ENCODE results near the gene EXOC7. TPM values are rescaled to one million over a fixed set of nuclear protein-coding genes. Genes with fewer than 3 reads are reported as not detected.
"Not testable (repeated sequence)": the region's sequence is repeated elsewhere in the genome, so short reads cannot be mapped to it uniquely, and the experiment has no call there.

Gene EXOC7
- polyA plus RNA-seq, 3 donors, result 138 to 168 (median 146) TPM

DNA sequence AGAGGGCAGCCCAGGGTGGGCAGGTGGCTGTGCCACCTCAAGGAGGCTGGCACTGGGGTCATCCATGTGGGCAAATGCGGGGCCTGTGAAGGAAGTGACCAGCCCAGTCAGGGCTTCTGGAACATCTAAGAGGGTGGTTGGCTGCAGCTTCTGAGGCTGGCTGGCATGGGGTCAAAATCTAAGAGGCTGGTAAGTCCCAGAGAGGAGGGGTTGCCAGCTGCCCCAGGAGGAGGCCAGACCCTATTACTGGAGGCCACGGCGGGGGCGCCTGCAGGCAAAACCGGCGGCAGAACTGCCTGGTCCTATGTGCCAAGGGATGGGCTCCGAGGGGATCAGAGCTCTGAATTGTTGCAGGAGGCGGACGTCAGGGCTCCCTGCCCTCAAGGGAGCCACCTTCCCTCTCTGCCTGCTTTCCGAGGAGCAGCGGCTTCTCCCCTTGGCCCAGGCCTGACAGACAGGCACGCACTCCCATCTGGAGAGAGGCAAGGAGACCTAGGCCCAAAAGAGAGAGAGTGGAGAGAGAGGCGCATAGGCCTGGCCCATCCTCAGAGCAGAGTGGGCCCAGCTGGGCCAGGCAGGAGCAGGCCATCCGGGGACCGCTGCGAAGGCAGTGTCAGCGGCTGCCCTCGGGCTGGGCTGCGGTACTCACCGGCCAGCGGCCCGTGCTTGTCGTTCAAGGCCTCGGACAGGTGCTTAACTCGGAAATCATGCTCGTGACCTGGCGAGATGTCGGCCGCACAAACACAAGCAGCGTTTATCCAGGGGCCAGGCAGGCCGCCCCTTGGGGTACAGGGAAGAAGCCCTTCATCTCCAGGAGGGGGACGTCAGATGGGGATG lies 13.7 kb downstream of the EXOC7 start:
- DNase-seq (ENCODE audit: low read depth in 3 of 3, low spot score in 2 of 3), result no peak

DNA sequence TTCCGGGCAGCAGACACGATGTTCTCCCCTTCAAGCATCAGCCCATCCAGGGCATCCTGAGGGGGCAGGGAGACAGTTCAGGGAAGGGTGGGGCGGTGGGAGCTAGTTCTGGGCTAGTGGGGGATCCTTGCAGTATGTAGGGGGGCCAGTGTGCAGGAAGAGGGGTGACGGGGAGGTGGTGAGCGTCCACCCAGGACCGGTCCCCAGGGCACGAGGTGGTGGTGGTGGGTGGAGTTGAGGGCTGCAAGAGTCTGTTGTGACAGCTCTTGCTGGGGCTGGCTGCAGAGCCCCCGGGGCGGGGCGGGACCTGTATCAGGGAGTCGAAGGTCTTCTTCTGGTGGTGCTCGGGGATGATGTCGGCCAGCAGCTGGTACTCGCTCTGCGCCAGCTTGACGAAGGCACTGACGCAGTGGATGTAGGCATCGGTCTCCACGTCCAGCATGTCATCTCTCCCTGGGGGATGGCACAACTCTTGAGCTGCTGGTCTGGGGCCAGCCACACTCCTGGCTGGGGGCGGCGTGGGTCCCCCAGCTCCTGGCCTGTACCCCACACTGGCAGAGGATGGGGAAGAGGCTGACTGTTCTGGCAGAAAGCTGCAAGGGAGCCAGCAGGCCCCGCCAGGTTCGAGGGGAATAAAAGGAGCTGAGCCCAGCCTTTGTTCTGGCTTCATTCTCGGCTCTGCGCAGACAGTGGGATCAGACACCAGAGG lies 14.6 kb downstream of the EXOC7 start:
- DNase-seq (ENCODE audit: low read depth in 3 of 3, low spot score in 2 of 3), result no peak

DNA sequence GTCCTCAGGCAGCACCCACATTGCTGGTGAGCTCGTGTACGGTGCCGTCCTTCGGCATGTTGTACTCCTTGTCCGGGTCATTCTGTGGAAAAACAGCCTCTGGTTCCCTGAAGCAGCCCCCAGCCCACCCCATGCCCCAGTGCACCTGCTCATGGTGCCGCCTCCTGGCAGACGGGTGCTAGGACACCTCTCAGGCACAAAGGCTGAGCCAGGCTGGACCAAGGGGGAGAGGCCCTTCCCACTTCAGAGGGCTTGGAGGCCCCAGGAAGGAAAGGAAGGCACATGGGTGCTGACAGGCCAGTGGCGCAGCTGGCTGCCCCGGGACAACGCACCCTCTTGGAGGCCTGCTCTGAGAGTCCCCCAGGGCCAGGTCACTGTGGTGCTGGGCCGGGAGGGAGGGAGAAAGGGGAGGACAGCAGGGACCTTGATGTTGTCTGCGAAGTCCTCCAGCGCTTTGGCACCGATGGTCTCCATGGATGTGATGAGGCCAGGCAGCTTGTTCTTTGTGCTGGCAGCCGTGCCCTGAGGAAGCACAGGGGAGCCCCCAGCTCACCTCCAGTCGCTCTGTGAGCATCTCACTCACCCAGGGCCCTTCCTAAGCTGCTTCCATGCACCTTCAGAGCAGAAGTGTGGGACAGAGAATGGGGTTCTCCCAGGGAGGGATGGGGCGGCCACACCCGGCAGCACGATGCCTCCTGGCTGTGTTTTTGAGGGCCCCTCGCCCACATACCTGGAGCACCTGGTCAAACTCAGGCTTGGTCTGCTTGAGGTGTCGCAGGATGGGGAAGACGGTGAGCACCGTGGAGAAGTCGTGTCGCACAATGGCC lies 15.3 kb downstream of the EXOC7 start:
- no peak for DNase-seq (ENCODE audit: low read depth in 3 of 3, low spot score in 2 of 3)

DNA sequence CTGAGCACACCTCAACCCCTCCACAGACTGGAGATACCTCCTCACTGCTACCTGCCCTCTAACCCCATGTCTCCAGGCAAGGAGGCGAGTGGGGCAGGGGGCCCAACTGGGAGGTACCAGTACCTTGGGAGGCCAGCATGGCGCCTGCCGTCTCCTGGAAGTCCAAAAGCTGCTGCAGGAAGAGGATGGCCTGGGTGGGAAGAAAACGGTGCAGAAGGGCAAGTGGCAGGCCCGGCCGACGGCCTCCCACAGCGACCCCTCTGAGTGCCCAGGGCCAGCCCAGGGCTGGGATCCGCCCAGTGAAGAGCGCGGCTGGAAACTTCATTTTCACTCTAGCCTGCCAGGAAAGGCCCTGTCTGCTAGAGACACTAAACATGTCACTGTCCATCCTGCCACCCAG lies 16.1 kb downstream of the EXOC7 start:
- DNase-seq (ENCODE audit: low read depth in 3 of 3, low spot score in 2 of 3), result no peak

DNA sequence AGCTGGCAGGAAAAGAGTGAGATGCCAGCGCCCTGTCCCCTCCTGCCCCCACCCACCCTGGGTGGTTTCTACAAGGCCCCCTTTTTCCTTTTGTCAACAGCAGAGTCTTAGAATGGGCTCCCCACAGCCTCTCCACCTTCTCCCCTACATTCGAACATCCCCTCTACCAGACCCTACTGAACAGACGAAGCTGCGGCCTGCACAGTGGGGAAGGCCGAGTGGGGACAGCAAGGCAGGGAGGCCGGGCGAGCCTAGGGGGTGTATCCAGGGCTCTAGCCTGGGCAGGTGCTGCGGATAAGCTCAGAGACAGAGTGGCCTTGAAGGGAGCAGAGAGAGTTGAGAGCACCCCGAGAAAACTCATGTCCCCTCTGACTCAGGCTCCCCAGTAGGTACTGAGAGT lies 17.2 kb downstream of the EXOC7 start:
- no peak for DNase-seq (ENCODE audit: low read depth in 3 of 3, low spot score in 2 of 3)

DNA sequence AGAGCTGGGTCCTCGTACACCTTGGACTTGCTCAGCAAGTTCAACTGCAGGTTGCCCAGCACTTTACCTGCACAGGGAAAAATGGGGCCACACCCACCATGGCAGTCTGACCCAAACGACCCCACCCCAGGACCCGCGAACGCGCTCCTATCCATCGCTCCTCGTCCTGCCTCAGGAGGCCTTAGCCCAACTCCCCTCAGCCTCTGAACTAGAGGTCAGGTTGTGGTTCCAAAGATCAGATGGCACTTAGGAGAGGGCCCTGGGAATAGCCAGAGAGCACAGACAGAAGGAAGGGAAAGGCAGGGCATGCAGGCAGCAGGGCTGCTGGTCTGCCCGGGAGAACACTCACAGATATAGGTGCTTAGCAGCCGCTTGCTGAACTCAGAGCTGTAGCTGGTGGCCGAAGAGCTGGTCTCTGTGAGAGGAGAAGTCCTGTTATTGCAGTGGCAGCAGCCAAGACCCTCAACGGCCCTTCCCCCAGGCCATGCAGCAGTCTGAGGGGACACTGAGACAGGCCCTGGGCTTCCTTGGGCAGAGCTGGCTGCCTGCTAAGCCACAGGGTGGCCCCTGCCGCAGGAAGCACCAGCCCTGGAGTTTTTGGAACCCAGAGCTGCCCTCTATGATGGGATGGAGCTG lies 17.7 kb downstream of the EXOC7 start:
- DNase-seq (ENCODE audit: low read depth in 3 of 3, low spot score in 2 of 3), result no peak

DNA sequence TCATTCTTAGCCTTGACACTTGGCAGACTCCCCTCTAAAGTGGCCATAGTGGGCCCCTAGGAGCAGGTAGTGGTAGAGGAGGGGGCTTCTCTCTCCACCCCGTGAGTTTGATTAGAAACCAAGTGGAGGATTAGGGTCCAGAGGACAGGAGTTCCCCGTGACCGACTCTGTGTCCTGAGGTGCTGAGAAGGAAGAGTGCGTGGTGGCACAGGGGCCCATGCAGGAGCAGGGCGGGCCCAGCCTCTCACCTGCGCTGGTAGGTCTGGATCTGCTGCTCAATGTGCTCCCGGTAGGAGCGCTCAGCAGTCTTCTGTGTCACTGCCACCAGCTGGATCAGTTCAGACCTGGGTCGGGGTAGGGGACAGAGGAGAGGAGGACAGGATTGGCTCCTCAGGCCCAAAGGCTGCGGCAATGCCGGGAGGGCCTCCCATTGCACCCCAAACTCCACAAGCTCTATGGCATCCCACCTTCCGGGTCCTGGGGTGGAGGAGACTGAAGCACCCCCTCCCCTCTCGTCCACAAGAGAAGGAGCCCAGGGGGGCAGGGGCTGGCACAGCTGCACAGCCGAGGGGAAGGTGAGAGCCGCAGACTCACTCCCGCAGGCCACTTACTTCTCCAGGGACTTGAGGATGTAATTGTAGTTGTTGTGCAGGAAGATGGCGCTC lies 18.4 kb downstream of the EXOC7 start:
- no peak for DNase-seq (ENCODE audit: low read depth in 3 of 3, low spot score in 2 of 3)

DNA sequence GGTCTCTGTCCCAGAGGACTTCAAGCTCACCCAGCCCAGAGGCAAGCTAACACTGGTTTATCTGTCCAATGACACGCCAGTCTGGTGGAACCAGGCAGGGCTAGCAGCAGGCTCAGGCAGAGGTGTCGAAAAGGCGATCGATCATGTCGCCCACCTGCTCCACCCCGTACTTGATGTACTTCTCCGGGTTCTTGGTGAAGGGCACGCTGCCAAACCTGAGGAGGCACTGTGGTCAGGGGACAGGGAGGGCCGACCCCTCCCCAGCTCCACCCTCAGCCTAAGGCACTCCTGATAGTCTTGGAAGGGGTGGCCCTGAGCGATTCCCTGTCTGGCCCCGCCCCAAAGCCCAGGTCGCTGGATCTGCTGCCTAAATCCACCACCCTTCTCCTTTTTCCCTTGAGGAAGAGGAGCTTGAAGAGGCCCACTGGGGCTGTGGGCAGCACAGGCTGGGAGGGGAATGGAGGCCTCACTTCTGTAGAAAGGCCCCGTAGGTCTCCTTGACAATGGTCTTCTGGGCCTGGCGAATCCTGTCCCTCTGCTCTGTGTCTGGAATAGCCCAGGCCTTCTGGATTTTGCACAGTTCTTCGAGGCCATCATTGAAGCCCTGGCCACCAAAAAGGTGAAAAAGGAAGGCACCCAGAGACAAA lies 19.9 kb downstream of the EXOC7 start:
- no peak for DNase-seq (ENCODE audit: low read depth in 3 of 3, low spot score in 2 of 3)

DNA sequence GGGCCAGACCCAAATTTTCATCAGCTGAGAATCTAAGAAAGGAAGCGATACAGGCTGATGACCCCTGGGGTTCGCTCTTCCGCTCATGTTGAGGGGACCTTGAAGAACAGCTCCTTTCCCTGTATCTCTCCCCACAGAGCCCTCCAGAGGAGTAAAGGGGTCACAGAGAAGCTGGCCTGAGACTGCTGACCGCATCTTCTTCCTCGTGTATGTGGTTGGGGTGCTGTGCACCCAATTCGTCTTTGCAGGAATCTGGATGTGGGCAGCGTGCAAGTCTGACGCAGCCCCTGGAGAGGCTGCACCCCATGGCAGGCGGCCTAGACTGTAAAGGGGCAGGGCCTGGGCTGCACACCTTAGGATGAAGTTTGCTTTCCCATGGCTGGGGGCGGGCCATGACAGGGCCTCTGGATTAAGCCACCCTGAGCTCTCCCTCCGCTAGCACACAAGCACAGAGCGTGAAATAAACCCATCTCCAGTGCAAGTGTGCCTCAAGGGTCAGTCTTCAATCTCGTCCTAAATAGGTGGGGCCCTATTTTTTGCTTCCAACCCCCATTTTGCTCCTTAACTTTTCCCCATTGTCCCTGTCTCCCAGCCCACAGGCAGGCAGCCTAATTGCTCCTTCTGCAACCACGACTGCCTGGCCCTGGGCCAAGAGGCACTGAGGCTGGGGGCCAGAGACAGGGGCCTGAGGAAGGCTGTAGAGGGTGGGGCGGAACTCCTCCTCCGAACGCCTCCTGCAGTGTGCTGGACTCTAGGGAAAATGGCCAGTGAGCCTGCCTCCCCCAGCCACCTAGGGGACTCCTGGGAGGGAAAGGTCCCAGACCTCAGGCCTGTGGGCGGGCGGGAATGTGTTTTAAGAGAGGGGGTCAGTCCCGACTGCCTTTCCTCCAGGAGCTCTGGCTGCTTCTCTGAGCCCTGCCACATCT lies 21.0 kb downstream of the EXOC7 start:
- no peak for DNase-seq (ENCODE audit: low read depth in 3 of 3, low spot score in 2 of 3)

DNA sequence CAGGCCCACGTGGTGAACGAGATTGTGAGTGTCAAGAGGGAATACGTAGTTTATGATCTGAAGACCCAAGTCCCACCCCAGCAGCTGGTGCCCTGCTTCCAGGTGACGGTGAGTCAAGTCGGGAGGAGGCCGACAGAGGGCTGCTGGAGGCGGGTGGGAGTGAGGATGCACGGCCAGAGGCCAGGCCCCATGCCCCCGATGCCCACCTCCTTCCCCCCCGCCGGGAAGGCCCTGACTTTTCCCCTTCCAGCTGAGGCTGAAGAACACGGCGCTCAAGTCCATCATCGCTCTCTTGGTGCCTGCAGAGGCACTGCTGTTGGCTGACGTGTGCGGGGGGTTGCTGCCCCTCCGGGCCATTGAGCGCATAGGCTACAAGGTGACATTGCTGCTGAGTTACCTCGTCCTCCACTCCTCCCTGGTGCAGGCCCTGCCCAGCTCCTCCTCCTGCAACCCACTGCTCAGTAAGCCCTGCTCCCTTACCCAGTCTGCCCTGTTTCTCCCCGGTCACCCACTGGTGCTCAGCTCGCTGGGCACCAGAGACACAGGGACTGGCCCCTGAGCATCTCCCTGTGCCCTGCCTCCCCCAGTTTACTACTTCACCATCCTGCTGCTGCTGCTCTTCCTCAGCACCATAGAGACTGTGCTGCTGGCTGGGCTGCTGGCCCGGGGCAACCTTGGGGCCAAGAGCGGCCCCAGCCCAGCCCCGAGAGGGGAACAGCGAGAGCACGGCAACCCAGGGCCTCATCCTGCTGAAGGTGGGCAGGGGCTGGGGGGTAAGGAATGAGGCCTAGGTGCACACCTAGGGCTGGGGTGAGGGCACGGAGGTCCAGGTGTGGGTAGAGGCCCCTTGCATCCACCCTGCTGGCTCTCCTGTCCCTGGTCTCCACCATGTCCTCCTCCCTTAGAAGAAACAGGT lies 22.0 kb downstream of the EXOC7 start:
- DNase-seq (ENCODE audit: low read depth in 3 of 3, low spot score in 2 of 3), result no peak

DNA sequence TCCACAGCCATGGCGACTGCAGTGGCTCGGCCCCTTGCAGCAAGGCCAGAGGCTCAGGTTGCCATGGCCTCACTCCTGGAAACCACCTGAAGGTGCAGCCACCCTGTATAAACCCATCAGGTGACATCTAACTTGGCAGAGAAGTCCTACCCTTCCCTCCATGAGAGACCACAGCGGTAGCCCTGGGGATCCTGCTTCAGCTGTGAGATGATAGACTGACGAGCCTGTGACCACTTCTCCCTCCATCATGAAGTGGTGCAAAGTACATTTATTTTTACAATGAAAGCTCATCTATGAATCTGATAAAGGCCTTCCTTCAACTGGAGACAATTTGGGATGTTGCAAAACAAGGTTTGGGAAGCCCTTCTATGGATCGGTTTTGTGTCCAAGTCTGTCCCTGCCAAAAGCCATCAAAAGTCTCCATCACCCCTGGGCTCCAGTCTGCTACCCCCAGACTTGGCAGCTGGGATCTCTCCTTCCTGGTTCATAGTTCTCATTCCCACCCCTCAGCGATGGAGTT lies 22.8 kb downstream of the EXOC7 start:
- DNase-seq (ENCODE audit: low read depth in 3 of 3, low spot score in 2 of 3), result no peak

DNA sequence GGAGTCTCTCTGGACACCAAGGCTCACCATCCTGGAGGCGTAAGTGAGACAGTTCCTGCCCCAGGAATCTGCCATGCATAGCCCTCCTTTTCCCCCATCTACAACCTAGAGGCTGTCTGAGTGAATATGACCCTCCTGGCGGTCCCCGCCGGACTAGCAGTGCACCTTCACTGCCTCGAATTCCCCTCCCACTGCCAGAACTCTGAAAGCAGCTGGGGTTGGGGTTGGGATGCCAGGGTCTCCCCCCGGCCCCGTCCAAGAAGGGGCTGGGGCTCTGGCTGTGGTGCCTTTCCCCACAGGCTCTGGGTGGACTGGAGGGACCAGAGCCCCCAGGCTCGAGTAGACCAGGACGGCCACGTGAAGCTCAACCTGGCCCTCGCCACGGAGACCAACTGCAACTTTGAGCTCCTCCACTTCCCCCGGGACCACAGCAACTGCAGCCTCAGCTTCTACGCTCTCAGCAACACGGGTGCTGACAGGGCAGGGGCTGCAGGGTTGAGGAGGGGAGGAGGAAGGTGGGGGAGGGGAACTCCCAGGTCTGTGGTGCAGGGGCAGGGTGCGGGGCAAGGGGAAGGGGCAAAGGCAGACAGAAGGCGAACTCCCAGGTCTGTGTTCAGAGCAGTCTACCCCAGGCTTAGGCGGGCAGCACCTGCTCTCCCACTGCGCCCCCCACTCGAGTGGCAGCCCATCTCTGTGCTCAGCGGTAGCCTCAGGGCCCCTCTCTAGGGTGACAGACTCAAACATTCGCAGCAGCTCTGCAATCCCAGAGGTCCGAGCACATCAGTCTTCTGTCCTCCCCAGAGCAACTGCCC lies 23.4 kb downstream of the EXOC7 start:
- no peak for DNase-seq (ENCODE audit: low read depth in 3 of 3, low spot score in 2 of 3)

DNA sequence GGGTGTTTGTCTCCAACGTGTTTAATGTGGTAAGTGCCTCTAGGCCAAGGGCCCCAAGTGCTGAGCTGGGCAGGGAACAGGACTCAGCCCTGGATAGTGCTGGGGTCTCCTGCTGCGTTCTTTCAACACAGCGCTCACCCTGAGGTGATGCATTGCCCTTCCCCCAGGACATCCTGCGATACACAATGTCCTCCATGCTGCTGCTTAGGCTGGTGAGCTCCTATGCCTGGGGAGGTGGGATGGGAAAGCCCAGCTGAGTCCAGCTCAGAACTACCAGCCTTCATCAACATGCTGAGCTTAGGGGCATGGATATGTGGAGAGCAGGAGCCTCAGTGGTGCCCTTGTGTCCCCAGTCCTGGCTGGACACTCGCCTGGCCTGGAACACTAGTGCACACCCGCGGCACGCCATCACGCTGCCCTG lies 24.0 kb downstream of the EXOC7 start:
- no peak for DNase-seq (ENCODE audit: low read depth in 3 of 3, low spot score in 2 of 3)

DNA sequence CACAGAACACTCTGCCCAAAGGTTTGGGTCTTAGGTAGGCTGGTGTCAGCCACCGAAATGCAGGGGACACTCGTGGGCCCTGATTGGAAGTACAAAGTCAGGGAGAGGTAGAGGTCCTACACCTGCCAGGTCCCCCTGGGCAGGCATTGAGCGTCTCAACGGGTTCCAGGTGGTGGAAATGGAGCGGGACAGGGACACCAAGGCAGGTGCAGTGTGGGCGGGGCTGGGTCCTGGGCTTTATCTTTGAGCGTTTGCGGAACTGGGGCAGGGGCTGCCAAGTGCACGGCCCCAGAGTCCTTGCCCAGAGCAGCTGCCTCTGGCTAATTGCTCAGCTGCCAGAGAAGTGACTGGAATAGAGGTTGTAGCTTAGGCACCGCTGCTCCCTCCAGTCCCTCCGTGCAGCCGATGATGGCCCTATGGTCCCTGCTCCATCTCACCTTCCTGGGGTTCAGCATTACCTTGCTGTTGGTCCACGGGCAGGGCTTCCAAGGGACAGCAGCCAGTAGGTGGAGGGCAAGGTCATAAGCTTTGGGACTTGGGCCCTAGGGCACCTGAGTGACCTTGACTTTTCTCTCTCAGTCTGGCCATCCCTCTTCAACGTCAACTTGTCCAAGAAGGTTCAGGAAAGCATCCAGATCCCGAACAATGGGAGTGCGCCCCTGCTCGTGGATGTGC lies 24.6 kb downstream of the EXOC7 start, which contains the start of gene ZACN:
TSS of gene ZACN (plus strand) at position 323 of the 675 bp plus-strand sequence. CDS start at position 406, 83 bp downstream.
- no peak for DNase-seq (ENCODE audit: low read depth in 3 of 3, low spot score in 2 of 3)

DNA sequence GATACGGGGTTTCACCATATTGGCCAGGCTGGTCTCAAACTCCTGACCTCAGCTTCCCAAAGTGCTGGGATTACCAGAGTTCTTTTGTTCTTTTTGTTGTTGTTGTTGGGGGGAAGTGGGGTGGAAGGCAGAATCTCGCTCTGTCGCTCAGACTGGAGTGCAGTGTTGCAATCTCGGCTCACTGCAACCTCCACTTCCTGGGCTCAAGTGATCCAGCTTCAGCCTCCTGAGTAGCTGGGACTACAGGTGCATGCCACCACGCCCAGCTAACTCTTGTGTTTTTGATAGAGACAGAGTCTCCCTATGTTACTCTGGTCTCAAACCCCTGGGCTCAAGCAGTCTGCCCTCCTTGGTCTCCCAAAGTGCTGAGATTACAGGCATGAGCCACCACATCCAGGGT lies 25.2 kb downstream of the EXOC7 start:
- DNase-seq (ENCODE audit: low read depth in 3 of 3, low spot score in 2 of 3), result not testable (repeated sequence)

DNA sequence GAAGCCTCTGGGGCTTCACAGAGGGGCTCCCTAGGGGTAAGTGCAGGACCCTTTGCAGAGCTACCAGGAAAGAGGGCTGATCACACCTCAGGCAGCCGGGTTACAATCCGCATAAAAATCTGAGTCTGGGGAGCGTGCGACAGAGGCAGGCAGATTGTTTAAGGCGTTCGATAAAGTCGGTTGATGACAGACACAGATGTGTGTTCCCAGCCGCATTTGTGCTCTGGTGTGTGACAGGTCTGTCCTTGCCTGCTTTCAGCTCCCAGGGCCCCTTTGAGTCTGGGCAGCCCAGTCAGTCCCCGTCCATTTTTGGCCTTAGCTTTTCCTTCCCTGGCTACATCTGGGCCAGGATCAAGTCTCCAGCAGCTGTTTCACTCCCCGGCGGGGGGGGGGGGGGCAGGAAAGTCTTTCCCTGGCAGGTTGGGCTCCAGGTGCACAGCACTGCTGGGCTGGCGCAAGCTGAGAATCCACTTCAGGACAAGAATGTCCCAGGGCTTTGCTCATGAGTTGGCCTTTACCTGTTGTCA lies 25.9 kb downstream of the EXOC7 start:
- no peak for DNase-seq (ENCODE audit: low read depth in 3 of 3, low spot score in 2 of 3)

All from right renal cortex interstitium (tissue), 3 donors.